ENCODE data around the gene ZNF277.

DNA sequence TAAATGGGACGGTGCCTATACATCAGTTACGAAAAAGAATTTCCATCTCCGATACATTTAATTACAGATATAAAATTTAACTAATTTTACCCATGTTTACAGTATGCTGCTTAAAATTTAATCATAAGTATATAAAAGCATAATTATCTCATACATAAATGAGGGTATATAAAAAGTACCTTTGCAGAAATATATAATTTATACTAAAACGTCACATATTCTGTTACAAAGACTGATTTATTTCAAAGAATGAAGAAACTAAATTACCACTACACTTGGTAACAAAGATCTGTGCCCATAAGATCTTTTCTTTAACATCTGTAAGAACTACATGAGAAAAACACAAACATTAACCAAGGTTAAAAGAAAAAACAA, 3.1 kb upstream of the ZNF277 start:
- TF ChIP-seq, protein P1, sequence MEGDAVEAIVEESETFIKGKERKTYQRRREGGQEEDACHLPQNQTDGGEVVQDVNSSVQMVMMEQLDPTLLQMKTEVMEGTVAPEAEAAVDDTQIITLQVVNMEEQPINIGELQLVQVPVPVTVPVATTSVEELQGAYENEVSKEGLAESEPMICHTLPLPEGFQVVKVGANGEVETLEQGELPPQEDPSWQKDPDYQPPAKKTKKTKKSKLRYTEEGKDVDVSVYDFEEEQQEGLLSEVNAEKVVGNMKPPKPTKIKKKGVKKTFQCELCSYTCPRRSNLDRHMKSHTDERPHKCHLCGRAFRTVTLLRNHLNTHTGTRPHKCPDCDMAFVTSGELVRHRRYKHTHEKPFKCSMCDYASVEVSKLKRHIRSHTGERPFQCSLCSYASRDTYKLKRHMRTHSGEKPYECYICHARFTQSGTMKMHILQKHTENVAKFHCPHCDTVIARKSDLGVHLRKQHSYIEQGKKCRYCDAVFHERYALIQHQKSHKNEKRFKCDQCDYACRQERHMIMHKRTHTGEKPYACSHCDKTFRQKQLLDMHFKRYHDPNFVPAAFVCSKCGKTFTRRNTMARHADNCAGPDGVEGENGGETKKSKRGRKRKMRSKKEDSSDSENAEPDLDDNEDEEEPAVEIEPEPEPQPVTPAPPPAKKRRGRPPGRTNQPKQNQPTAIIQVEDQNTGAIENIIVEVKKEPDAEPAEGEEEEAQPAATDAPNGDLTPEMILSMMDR (IDR thresholded peaks at IDR 0.05) = no peak
- no peak for TF ChIP-seq SIN3A (IDR thresholded peaks at IDR 0.05; ENCODE audit: borderline replicate concordance, insufficient read depth, low read depth, low read length)
- TF ChIP-seq, protein P2, sequence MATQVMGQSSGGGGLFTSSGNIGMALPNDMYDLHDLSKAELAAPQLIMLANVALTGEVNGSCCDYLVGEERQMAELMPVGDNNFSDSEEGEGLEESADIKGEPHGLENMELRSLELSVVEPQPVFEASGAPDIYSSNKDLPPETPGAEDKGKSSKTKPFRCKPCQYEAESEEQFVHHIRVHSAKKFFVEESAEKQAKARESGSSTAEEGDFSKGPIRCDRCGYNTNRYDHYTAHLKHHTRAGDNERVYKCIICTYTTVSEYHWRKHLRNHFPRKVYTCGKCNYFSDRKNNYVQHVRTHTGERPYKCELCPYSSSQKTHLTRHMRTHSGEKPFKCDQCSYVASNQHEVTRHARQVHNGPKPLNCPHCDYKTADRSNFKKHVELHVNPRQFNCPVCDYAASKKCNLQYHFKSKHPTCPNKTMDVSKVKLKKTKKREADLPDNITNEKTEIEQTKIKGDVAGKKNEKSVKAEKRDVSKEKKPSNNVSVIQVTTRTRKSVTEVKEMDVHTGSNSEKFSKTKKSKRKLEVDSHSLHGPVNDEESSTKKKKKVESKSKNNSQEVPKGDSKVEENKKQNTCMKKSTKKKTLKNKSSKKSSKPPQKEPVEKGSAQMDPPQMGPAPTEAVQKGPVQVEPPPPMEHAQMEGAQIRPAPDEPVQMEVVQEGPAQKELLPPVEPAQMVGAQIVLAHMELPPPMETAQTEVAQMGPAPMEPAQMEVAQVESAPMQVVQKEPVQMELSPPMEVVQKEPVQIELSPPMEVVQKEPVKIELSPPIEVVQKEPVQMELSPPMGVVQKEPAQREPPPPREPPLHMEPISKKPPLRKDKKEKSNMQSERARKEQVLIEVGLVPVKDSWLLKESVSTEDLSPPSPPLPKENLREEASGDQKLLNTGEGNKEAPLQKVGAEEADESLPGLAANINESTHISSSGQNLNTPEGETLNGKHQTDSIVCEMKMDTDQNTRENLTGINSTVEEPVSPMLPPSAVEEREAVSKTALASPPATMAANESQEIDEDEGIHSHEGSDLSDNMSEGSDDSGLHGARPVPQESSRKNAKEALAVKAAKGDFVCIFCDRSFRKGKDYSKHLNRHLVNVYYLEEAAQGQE (IDR thresholded peaks at IDR 0.05; ENCODE audit: insufficient read depth in 1 of 2, low read depth in 2 of 2, low read length in 1 of 2) = no peak
